ENCODE results near the gene ASB6. TPM values are rescaled to one million over a fixed set of nuclear protein-coding genes. Genes with fewer than 3 reads are reported as not detected.

ASB6 gene
- polyA plus RNA-seq, 1 of the 3 experiments (the other 2 are of a cell fraction), result 35.9 TPM

DNA sequence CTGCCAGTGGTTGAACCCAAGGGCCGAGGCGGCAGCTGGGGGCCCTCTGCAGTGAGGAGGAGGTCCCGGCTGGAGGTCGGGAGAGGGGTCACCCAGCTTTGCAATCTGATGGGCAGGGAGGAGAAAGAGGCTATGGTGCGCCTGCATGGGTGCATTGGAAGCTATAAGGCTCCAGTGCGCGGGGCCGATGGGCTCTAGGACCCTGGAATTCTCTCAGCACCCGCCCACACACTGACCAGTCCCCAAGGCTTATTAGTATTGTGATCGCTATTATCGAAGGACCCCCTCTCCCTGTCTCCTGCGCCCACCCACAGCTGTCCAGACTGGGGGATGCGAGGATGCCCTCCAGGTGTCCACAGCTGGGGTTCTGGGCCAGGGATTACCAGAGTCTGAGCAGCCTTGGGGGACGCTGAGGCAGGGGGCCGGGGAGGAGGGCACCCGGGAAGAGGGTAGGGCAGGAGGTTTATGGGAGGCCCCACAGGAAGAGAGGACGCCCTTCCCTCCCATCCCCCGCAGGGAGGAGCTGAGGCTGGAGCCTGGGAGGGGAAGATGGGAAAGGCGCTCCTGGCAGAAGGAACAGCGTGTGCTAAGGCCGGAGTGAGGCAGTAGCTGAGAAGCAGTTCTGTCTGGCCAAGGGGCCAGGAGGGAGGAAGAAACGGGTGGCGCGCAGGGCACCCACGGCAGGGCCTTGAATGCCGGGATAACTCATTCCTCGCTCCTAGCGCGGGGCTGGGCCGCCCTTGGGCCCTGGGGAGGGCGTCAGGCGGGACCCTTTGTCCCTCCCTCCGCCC is 45.2 kb downstream of the ASB6 start:
- Histone ChIP-seq H3K9ac (no peak overlapping the region; the same call in 1 of the 2 replicates), H2AFZ (ENCODE audit: low read depth) (no peak overlapping the region), H4K20me1 (ENCODE audit: insufficient read depth) (no peaks in the 10 kb centered on the region), H3K4me2 (peak overlapping the region; percentile 28; the same call in 1 of the 2 replicates), H3K4me3 (ENCODE audit: low read depth in 2 of 2, low read length in 1 of 2) (peak overlapping the region in 1 of 2 experiments; percentile 35; a peak in 2 of 4 replicates), H3K27ac (ENCODE audit: low read depth in 2 of 2, low read length in 1 of 2) (peak overlapping the region in 1 of 2 experiments; percentile 36; a peak in 1 of 4 replicates), H3K27me3 (ENCODE audit: insufficient read depth) (no peaks in the 10 kb centered on the region), H3K9me3 (no peaks in the 10 kb centered on the region), H3K79me2 (ENCODE audit: insufficient read depth) (no peaks in the 10 kb centered on the region), H3F3A (replicated peaks; ENCODE audit: insufficient read depth) (no peaks in the 10 kb centered on the region), H3K9me2 (no peaks in the 10 kb centered on the region), H3K36me3 (replicated peaks in 1 of 2; ENCODE audit: control insufficient read depth in 1 of 2, insufficient read depth in 2 of 2, low read length in 1 of 2) (no peaks in the 10 kb centered on the region), H3K4me1 (ENCODE audit: control insufficient read depth in 1 of 2, insufficient read depth in 2 of 2, low read depth in 1 of 2, low read length in 1 of 2) (peaks cover 0 to 6% of the 10 kb centered on the region in 2 experiments; a peak in 2 of 4 replicates)
- peak; percentile 79 for DNase-seq
- POLR2A ChIA-PET, result interaction anchor here (0.6 to 1.9 kb wide), 15 partner anchors 10 to 458 kb away, joined by 3 to 13 read pairs (median 3); no protein-coding TSS in a partner anchor
- CTCF ChIA-PET, result interaction anchor here (0.7 to 2.2 kb wide), 10 partner anchors 10 to 465 kb away, joined by 3 to 8 read pairs (median 4); no protein-coding TSS in a partner anchor
- TF ChIP-seq, protein P1, sequence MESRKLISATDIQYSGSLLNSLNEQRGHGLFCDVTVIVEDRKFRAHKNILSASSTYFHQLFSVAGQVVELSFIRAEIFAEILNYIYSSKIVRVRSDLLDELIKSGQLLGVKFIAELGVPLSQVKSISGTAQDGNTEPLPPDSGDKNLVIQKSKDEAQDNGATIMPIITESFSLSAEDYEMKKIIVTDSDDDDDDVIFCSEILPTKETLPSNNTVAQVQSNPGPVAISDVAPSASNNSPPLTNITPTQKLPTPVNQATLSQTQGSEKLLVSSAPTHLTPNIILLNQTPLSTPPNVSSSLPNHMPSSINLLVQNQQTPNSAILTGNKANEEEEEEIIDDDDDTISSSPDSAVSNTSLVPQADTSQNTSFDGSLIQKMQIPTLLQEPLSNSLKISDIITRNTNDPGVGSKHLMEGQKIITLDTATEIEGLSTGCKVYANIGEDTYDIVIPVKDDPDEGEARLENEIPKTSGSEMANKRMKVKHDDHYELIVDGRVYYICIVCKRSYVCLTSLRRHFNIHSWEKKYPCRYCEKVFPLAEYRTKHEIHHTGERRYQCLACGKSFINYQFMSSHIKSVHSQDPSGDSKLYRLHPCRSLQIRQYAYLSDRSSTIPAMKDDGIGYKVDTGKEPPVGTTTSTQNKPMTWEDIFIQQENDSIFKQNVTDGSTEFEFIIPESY (IDR thresholded peaks at IDR 0.05; ENCODE audit: borderline replicate concordance, low read depth), result no peak
- TF ChIP-seq EP300 (IDR thresholded peaks at IDR 0.05; ENCODE audit: borderline replicate concordance in 1 of 2, low read depth in 1 of 2, low read length in 1 of 2) (no peak), USF1 (IDR thresholded peaks at IDR 0.05; ENCODE audit: borderline replicate concordance, low read depth) (no peak), TEAD4 (IDR thresholded peaks at IDR 0.05; ENCODE audit: borderline replicate concordance, insufficient read depth) (no peak), RCOR1 (IDR thresholded peaks at IDR 0.05; ENCODE audit: low read length) (no peak), FOXJ3 (CRISPR knock-in tag; IDR thresholded peaks at IDR 0.05) (0 out of 2 replicates have a peak, but pooled peaks have one; percentile 18), CHD2 (IDR thresholded peaks at IDR 0.05; ENCODE audit: low read length, partially characterized antibody) (peak; percentile 33), REST (IDR thresholded peaks at IDR 0.05; ENCODE audit: low read depth, low read length) (no peak)
- TF ChIP-seq, protein P2, sequence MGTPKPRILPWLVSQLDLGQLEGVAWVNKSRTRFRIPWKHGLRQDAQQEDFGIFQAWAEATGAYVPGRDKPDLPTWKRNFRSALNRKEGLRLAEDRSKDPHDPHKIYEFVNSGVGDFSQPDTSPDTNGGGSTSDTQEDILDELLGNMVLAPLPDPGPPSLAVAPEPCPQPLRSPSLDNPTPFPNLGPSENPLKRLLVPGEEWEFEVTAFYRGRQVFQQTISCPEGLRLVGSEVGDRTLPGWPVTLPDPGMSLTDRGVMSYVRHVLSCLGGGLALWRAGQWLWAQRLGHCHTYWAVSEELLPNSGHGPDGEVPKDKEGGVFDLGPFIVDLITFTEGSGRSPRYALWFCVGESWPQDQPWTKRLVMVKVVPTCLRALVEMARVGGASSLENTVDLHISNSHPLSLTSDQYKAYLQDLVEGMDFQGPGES (IDR thresholded peaks at IDR 0.05; ENCODE audit: low read depth, low read length), result no peak
- 51% methylated on average over 24 of the region's 33 CpGs for WGBS (ENCODE audit: low lambda C conversion rate)
